NCI-H526 (cell line): ENCODE data around the gene TMEM204.
"Not testable (repeated sequence)": the region's sequence is repeated elsewhere in the genome, so short reads cannot be mapped to it uniquely, and the experiment has no call there.

ENCODE experiments used
- DNase-seq, 2 experiments: peaks; one replicate each; lab custom pipeline; 2025; lab: John Stamatoyannopoulos, UW

The TMEM204 gene

DNA sequence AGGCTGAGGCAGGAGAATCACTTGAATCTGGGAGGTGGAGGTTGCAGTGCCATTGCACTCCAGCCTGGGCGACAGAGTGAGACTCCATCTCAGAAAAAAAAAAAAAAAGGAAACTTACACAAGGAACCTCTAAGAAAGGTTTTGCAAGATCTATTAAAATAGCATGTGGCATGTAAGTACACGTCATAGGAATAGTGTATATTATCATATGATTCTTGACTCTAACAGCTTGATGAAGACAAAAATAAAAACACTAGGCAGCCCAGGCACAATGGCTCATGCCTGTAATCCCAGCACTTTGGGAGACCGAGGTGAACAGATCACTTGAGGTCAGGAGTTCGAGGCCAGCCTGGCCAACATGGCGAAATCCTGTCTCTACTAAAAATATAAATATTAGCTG is 62.0 kb downstream of the TMEM204 start:
- DNase-seq: not testable (repeated sequence)

DNA sequence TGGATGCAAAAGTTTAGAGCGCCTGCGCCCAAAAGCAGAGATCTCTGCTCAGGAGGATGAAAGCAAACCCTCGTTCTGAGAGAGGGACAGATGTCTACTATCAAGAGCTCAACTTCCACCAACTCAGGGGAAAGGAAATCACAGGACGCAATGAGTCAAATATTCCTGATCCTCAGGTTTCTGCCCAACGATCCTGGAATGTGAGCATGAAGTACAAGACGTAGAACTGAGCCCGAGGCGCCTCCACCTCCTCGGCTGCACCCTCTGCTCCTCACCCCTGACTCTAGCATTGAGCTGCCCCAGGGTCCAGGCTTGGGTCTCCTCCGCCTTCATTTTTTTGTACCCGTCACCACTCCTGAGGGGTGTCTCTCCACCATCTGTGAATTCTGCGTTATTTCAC is 63.0 kb downstream of the TMEM204 start:
- DNase-seq: no peak

GRCh38 chr16:1597154-1597553 is 63.7 kb downstream of the TMEM204 start:
- DNase-seq: no peak

DNA sequence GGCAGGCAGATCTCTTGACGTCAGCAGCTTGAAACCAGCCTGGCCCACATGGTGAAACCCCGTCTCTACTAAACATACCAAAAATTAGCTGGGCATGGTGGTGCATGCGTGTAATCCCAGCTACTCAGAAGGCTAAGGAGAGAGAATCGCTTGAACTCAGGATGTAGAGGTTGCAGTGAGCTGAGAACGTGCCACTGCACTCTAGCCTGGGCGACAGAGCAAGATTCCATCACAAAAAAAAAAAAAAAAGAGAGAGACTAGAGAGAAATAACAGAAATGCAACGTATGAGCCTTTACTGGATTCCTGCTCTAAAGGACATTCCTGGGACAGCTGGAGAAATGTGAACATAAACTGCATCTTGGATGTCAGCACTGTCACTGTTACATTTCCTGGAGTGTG is 67.6 kb downstream of the TMEM204 start:
- DNase-seq: no peak

- no peak for DNase-seq
These were observed 68.0 kb downstream of the TMEM204 start for GRCh38 chr16:1601489-1601888.

DNA sequence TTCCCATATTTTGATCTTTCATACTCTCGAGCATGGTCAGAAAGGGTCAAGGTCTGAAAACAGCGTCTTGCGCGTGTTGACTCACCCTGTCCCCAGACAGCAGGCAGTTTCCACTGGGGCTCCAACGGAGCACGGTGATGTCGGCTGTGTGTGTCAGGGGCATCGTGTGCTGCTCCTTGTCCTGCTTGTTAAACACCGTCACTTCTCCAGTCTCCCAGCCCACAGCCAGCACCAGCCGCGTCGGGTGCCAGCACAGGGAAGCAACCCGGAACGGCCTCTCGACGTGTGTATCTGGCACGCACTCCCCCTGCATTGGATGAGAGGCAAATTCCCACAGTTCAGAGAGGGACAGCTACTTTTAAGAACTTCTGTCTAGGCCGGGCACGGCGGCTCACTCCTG is 68.8 kb downstream of the TMEM204 start:
- no peak for DNase-seq
